ENCODE results near the gene ICA1. TPM values are rescaled to one million over a fixed set of nuclear protein-coding genes. Genes with fewer than 3 reads are reported as not detected.

The ICA1 gene
- total RNA-seq, 4 donors from 2014 or later = 9.7 to 61.8 (median 31.6) TPM

DNA sequence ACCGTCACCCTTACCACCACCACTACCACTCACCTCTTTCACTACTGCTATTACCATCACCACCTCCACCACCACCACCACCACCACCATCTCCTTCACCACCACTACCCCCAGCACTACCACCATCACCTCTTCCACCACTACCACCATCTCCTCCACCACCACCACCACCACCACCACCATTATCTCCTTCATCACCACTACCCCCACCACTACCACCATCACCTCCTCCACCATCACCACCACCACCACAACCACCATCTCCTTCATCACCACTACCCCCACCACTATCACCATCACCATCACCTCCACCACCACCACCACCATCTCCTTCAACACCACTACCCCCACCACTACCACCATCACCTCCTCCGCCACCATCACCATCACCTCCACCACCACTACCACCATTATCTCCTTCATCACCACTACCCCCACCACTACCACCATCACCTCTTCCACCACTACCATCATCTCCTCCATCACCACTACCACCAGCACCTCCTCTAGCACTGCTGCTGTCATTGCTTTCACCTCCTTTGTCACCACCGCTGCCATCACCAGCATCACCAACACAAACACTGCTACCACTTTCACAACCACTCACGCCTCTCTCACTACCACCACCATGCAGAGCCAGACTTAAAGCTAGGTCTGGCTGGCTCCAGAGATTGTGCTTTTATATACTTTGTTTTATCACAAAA, 109.3 kb downstream of the ICA1 start:
- TF ChIP-seq, protein P1, sequence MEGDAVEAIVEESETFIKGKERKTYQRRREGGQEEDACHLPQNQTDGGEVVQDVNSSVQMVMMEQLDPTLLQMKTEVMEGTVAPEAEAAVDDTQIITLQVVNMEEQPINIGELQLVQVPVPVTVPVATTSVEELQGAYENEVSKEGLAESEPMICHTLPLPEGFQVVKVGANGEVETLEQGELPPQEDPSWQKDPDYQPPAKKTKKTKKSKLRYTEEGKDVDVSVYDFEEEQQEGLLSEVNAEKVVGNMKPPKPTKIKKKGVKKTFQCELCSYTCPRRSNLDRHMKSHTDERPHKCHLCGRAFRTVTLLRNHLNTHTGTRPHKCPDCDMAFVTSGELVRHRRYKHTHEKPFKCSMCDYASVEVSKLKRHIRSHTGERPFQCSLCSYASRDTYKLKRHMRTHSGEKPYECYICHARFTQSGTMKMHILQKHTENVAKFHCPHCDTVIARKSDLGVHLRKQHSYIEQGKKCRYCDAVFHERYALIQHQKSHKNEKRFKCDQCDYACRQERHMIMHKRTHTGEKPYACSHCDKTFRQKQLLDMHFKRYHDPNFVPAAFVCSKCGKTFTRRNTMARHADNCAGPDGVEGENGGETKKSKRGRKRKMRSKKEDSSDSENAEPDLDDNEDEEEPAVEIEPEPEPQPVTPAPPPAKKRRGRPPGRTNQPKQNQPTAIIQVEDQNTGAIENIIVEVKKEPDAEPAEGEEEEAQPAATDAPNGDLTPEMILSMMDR (IDR thresholded peaks at IDR 0.05) = no peak
- no peak for DNase-seq (ENCODE audit: low spot score)
- ATAC-seq (ENCODE audit: low FRiP score) = no peak

DNA sequence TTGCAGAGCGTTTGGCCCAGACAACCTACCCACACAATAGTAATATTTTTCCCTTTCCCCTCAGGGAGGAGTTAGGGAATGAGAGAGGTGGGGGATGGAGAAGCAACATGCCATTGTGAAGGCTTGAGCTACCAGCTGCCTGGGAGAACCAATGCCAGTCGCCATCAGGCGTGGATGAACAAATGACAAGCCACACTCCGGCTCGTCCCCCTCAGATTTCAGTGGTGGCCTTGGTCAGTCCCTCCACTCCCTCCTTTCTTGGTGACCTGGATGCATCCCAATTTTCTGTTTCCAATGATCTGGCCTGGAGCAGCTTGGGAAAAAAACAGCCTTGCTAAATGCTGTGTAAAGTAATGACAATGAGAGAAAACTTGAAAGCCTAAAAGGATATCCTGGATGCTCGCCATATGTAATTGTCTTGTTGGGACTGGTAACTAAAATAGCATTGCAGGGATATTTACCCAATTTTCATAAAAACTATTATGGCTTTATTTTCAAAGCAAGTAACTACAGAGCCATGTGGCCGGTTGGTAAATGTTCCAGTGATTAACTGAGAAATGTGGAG, 110.7 kb downstream of the ICA1 start:
- DNase-seq (ENCODE audit: low spot score) (no peak), ATAC-seq (ENCODE audit: low FRiP score) (no peak)
- TF ChIP-seq, protein P1 (IDR thresholded peaks at IDR 0.05) = no peak

DNA sequence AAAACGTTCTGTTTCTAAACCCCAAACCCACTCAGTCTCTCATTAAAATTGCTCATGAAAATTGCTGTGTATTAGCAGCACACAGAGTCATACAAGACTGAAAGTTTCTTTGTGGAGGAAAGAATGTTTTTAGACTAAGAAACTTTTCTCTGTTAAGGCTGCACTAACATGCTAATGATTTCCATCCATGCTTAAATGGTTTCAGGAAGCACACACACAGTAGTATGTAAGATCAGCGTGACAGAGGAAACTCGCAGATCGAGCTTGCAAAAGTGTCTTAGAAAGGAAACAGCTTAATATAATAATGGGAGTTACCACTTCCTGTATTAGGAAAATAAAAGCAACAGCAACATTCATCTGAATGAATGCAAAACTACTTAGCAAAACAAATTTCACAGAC, 112.7 kb downstream of the ICA1 start:
- TF ChIP-seq, protein P1 (IDR thresholded peaks at IDR 0.05) = no peak
- DNase-seq (ENCODE audit: low spot score) (no peak), ATAC-seq (ENCODE audit: low FRiP score) (no peak)

DNA sequence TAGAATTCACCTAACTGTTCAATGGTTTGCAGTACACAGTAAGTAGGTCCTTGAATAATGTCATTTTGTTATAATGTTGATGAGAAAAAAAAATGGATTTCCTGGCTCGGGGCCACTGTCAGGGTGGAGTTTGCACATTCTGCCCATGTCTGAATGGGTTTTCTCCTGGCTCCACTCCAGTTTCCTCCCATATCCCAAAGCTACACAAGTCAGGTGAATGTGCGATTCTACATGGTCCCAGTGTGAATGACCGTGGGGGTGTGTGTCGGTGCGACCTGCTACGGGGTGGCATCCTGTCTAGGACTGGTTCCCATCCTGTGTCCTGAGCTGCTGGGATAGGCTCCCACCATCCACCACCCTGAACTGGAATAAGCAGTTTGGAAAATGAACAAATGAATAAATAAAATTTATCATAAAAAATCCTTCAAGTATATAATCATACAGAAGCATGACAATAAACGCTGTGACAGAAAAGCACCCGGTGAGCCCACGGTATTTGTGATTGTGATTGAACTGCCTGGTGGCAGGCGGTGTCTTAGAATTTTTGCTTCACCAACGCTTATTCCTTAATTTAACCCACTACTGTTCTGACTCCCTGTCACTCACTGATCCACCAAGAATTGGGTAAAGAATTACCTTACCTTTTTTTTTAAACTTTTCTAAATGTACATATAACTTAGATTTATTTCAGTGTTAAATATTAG, 114.1 kb downstream of the ICA1 start:
- ATAC-seq (ENCODE audit: low FRiP score) = no peak
- no peak for DNase-seq (ENCODE audit: low spot score)
- TF ChIP-seq, protein P1 (IDR thresholded peaks at IDR 0.05) = no peak

DNA sequence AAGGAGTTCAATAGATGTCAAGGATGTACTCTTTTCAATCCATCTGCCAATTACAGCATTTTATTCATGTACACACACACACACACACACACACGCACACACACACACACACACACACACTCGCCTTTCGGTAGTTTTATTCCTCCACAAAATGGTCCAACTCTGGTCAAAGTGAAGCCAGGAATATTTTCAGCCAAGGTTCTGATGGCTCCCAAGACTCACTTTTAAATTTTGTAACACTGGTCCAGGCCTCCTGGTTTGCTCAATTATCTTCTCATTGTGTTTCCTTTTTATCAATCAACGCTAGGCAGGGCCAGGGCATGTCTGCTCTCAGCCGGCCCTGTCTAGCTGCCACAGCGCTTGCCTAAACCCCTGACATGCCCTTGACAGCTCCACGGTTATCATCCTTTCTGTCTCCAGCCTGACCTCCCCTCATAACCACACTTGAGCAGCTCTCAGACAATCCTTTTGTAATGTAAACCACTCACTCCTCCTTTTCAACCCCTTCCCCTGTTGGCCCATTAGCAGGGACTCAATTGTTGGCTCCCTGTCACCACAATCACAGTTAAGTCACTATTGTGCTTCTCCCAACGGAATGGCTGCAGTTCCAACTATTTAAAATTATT, 115.1 kb downstream of the ICA1 start:
- TF ChIP-seq, protein P1 (IDR thresholded peaks at IDR 0.05) = no peak
- ATAC-seq (ENCODE audit: low FRiP score) (no peak), DNase-seq (ENCODE audit: low spot score) (no peak)

DNA sequence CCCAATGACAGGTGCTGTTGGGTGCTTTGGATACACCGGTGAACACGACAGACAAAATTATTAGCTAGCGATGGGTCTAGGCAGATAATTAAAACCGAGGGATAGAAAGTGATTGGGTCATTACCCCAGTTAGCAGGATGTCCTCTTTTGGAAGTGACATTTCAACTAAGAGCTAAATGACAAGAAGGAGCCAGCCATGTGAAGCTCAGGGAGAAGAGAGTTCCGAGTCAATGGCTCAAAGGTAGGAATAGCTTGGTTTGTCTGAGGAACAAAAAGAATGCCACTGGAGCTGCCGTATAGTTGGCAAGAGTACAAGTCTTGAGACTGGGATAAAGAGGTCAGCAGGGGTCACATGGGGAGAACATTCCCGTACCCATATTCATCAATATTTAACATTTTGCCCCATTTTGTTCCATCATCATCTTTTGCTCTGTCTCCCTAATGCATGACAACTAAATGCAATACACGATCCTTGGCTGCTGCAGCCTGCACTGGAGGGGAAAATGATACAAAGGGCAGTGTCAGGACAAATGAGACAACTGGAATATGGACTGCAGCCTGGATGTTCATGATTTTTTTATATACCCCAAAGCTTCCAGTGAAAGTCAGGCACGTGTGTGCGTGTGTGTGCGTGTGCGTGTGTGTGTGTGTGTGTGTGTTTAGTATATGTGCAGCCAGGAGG, 115.7 kb downstream of the ICA1 start:
- ATAC-seq (ENCODE audit: low FRiP score) (no peak), DNase-seq (ENCODE audit: low spot score) (no peak)
- TF ChIP-seq, protein P1 (IDR thresholded peaks at IDR 0.05) = no peak

All from omental fat pad (tissue), 4 donors.